GM19372 (cell line): ENCODE data around the gene RTKN2.
"Not testable (repeated sequence)": the region's sequence is repeated elsewhere in the genome, so short reads cannot be mapped to it uniquely, and the experiment has no call there.

ENCODE experiments used
- ATAC-seq: cut with Tn5 transposase; IDR thresholded peaks from one replicate; pipeline ENCODE4 v1.9.1; 2021; ENCODE audit warnings: mild to moderate bottlenecking, low read depth, moderate library complexity; ENCODE audit not compliant: unreplicated experiment

RTKN2 gene, protein sequence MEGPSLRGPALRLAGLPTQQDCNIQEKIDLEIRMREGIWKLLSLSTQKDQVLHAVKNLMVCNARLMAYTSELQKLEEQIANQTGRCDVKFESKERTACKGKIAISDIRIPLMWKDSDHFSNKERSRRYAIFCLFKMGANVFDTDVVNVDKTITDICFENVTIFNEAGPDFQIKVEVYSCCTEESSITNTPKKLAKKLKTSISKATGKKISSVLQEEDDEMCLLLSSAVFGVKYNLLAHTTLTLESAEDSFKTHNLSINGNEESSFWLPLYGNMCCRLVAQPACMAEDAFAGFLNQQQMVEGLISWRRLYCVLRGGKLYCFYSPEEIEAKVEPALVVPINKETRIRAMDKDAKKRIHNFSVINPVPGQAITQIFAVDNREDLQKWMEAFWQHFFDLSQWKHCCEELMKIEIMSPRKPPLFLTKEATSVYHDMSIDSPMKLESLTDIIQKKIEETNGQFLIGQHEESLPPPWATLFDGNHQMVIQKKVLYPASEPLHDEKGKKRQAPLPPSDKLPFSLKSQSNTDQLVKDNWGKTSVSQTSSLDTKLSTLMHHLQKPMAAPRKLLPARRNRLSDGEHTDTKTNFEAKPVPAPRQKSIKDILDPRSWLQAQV

GRCh38 chr10:62268399-62269114 lies at the start of gene RTKN2:
Gene RTKN2 (minus strand): TSS chr10:62268844. CDS start chr10:62268610, 234 bp downstream.
- peak; percentile 68 for ATAC-seq

GRCh38 chr10:62317257-62317656 lies 48.6 kb upstream of the RTKN2 start:
- no peak for ATAC-seq

- no peak for ATAC-seq
Observed at GRCh38 chr10:62309254-62309653, 40.6 kb upstream of the RTKN2 start.

GRCh38 chr10:62308101-62308500 lies 39.5 kb upstream of the RTKN2 start:
- ATAC-seq, result no peak

DNA sequence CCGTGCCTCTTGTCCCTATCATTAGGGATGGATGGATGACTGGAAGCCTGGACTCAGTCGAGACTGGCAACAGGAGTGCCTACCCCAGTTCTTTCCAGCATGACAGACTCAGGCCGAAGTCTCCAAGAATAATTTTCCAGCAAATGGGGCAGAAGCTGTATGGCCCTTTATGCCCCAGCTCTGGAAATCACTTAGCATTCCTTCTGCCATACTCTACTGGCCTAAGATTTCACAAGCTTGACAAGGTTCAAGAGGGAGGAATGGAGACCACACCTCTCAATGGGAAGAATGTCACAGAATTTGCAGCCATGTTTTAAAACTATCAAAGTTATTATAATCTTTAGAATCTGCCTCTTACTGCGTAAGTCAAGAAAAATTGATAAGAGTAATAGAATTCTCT lies 39.0 kb upstream of the RTKN2 start:
- no peak for ATAC-seq

- no peak for ATAC-seq
Observed at GRCh38 chr10:62306663-62307062, 38.0 kb upstream of the RTKN2 start.

DNA sequence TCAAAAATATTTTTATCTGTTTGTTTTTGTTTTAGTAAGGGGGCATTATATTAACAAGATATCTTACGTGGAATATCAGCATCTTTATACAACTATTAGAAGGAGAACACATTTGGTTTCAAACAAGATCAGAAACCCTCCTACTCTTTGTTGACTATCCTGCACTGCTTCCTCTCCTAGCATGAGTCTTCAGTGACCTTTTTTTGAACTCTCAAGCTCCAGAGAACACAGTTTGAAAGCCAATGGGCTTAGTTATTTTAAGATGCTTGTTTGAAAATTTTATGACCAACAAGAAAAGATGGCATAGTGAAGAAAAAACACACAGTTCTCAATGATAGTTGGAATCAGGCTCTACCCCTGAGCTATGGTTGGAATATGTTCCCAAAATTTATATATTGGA lies 37.2 kb upstream of the RTKN2 start:
- no peak for ATAC-seq

- ATAC-seq, result no peak
Observed at GRCh38 chr10:62303922-62304321, 35.3 kb upstream of the RTKN2 start.

GRCh38 chr10:62302760-62303159 lies 34.1 kb upstream of the RTKN2 start:
- no peak for ATAC-seq

GRCh38 chr10:62297857-62298256 lies 29.2 kb upstream of the RTKN2 start:
- no peak for ATAC-seq

DNA sequence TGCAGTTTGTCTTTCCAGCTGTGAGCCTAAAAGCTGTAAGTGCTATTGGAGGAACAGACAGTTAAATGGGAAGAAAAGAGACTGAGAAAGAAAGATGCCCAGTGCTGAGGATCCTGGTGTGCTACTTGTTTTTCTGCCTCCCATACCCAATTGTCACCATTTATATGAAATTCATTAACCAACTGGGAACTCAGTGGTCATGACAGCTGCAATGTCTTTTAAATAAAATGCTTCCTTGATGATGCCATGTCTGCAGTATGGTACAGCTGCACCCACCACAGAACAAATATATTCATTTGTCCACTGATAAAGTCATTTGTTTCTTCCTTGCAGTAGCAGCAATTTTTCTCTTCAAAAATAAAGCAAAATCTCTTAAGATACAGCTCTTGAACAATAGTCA lies 15.6 kb upstream of the RTKN2 start:
- no peak for ATAC-seq

DNA sequence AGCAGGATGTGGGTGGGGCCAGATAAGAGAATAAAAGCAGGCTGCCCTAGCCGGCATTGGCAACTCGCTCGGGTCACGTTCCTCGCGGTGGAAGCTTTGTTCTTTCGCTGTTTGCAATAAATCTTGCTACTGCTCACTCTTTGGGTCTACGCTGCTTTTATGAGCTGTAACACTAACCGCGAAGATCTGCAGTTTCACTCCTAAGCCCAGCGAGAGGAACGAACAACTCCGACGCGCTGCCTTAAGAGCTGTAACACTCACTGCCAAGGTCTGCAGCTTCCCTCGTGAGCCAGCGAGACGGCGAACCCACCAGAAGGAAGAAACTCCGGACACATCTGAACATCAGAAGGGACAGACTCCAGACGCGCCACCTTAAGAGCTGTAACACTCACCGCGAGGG lies 12.7 kb upstream of the RTKN2 start:
- ATAC-seq, result not testable (repeated sequence)

- ATAC-seq, result not testable (repeated sequence)
Observed at GRCh38 chr10:62280392-62280791, 11.7 kb upstream of the RTKN2 start.

DNA sequence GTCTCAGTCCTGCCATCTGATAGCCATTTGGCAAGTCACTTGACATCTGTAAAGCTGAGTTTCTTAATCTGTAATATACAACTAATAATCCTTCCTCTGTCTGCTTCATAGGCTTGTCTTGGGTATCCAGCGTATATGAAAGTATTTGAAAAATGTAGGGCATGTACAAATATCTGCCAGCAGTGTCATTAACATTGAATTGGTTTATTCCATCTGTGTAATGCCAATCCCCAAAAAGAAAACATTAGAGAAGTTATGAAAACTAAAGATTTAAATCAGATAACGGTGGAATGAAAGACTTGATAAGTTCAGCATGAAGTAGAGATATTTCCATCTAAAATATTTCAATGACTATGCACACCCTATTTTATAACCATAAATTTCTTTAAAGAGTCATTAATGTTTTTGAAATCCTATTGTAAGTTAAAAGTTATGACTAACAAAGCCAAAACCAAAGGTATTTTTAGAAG lies 9.8 kb upstream of the RTKN2 start:
- no peak for ATAC-seq

GRCh38 chr10:62277971-62278370 lies 9.3 kb upstream of the RTKN2 start:
- ATAC-seq, result no peak

DNA sequence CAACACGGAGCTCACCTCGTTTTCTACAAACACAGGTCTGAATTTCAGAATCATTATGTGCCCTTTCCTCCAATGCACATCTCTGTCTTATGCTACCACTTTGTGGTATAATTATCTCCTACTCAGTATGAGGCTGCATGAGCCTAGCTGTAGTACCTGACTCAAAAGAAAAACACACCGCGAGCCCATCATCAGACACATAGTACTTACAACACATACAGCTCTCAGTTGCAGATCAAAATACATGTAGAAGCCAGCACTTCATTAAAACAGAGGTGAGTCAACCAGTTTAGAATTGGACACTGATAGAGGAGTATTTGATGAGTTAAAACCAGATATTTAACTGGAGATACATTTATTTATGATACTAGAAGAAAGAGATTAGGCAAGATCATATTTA lies 1.4 kb upstream of the RTKN2 start:
- ATAC-seq, result no peak

GRCh38 chr10:62268027-62268398 lies 631 bp downstream of the RTKN2 start:
- ATAC-seq, result no peak

DNA sequence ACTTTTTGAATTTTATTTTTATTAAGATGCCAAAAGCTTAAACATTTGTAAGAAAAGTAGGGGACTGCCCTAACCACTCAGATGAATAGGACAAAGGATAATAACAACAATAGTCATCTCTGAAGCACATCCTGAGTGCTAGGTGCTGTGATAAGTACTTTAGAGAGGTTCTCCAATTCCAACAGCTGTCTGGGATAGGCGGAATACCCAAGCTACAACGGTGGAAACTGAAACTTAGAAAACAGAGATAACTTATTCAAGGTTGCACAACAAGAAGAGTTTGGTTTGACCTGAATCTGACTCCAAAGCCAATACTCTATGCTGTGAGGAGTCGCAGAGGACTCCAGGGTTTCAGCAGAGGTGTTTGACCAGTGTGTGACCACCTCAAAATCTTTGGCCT lies 2.0 kb downstream of the RTKN2 start:
- ATAC-seq, result no peak

DNA sequence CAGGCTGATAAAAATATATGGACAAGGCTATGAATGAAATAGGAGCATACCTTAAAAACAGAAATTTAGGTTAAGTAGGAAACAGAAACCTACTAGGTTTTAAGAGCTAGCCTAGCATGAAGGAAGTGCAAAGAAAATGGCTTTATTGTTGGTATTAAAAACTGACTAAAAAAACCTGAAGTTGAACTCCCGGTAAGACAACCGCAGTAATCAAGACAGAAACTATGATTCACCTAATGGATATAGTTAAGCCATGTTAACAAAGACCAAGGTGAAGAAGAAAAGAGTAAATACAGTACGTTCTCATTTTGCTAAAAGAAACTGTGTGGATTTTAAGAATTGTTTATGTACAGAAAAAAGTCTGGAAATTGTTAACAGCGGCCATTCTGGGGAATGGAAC lies 2.5 kb downstream of the RTKN2 start:
- no peak for ATAC-seq

DNA sequence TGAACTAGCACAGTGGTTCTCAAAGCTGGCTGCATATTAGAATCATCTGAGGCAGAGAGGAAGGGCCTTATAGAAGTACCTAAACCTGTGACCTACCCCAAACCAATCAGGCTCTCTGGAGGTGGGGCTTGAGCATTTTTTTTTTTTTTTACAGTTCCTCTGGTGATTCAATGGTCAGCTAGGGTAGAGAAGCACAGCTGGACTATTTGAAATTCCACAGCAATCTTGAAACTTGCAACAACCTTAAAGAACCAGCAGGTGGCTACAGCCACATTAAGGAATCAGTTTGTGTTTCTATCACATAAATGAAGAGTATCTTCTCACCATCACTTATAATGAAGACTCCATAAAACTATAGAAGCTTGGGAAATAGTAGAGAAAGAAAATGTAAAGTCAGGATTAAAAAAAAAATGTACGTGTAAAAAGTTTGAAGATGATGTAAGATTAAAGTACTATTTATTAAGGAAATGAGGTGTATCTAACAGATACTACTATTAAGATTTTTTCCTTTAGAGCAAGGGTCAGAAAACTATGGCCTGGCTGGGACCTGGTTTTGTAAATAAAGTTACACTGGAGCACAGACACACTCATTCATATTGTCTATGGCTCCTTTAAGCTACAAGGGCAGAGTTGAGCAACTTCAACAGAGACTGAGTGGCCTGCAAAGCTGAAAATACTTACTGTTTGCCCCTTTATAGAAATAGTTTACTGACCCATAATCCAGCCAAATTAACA lies 3.8 kb downstream of the RTKN2 start:
- ATAC-seq, result no peak

DNA sequence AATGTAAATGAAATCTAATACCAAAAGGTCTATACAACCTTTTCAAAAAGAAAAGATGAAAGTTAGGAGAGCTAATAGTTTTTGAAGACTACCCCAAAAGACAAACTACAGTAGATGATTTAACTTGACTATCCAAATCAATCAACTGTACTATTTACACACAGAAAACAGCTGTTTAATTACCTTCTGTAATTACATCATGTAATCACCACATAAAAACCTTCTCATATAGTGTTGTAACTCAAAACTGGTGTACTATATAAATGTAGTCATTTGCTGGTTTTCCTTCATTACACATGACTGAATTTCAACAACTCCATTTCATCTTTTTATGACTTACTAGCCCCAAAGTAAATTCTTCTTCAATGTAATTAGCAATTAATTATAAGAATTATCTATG lies 4.5 kb downstream of the RTKN2 start:
- ATAC-seq, result no peak
